GM21717 (cell line): Measurements from ENCODE around the gene SETD9.
A peak's percentile ranks its signal among the peaks of the same experiment; 100 is the strongest.

Experiments
- ATAC-seq: cut with Tn5 transposase; IDR thresholded peaks from one replicate; pipeline ENCODE4 v1.9.1; 2021; ENCODE audit warnings: mild to moderate bottlenecking, moderate library complexity; ENCODE audit not compliant: unreplicated experiment

The SETD9 gene

DNA sequence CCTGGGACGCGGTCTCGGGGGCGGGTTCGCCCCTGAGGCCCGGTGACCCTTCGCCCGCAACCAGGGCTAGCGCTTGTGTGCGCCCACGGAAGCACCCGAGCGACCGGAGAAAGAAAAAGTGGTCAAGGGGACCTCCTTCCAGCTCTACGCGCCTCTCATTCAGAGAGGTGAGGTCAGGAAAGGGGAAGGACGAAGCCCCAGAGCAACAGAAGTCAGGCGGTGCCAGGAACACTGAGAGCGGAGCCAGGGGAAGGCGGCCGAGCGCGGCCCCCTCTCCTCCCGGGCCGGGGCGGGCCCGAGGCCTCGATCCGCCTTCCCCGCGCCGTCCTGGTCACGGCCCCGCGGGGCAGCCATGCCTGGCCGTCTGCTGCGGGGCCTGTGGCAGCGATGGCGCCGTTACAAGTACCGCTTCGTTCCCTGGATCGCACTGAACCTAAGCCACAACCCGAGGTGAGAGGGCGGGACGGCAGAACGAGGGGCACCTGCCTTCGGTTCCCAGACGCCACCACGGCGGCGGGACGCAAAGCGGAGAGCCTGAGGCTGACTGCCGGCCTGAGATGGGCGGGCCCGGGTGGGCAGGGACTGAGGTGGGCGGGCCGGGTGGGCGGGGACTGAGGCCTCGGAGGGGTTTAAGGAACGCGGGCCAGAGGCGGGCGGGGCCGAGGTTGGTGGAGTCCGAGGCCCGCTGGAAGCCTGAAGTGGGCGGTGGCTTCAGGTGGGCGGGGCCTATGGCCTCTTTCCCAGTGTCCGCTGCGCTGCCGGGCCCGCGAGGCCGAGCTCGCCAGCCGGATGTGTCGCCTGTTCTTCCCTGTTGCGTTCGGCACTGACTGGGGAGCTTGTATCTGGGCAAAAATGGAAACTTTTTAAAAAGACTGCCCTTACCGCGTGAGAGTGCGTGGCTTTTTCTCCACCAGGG lies at the start of gene SETD9:
TSS of gene SETD9 (plus strand) at position 303 of the 916 bp plus-strand sequence. CDS start at position 353, 50 bp downstream.
- ATAC-seq, result peak; percentile 91

DNA sequence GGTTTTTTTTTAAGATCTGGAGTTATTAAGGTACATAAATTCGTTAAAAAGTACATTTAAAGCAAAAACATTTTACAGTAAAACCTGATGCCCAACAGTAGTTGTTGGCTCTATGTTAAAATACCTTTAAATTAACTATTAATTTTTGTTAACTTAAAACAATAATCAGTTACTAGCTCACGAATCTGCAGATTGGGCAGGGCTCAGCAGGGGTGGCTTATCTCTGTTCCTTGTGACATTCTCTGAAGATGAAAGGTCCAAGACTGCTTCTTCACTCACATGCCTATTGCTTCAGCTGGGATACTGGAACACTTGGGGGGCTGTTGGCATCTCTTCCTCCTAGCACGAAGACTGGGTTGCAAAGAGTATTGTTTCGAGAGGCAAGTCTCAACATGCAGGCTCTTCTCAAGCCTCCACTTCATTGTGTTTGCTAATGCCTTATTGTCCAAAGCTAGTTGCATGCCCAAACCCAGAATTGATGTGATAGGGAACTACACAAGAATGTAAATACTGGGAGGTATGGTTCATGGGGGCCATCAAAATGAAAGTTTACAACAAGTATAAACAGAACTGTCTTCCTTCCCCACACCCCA lies 47.4 kb upstream of the SETD9 start:
- no peak for ATAC-seq

DNA sequence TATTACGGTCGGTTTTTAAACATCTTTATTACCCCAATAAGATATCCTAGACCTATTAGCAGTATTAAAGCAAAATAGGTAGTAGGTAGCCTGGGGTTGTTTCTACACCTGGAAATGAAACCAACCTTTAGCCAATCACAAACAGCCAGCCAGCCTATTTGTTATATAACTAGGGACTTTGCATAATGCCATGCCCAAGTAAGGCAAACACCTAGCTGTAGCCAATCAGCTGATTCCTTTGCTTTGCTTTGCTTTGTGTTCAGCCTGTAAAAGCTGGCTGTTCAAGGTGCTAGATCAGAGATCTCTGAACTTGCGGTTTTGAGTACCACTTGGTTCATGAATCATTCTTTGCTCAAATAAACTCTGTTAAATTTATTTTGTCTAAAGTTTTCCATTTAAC lies 46.5 kb upstream of the SETD9 start:
- ATAC-seq, result no peak

DNA sequence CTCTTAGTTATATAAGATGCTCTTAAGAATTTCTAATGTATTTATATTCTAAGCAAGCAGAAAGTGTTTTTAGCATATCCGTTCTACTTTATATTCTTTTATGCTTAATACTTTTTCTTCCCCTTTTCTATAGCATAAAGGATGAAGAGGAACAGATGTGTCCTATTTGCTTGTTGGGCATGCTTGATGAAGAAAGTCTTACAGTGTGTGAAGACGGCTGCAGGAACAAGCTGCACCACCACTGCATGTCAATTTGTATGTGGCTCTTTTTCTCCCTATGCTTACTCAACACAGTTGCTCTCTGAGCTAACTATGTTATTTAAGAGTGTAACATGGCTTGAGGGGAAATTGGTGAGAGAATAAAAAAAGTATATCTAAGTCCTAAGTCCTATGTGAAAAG lies 37.6 kb upstream of the SETD9 start:
- ATAC-seq, result no peak

GRCh38 chr5:56873056-56873455 lies 36.3 kb upstream of the SETD9 start:
- ATAC-seq, result no peak

DNA sequence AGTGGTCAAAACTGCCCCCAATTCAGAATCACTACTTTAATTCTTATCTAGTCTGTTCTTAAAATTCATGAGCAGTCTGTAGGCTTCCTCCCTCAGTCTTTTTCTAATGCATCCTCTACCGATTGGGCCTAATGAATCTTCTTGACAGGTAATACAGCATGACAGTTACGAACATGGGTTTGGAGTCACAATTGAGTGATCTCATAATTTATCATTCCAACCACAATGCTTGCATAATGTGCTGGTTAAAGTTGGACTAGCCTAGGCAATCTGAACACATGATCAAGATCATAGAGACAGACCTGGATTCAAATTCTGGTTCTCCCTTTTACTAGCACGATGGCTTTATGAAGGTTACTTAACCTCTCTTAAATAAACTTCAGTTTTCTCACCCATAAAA lies 33.1 kb upstream of the SETD9 start:
- no peak for ATAC-seq

DNA sequence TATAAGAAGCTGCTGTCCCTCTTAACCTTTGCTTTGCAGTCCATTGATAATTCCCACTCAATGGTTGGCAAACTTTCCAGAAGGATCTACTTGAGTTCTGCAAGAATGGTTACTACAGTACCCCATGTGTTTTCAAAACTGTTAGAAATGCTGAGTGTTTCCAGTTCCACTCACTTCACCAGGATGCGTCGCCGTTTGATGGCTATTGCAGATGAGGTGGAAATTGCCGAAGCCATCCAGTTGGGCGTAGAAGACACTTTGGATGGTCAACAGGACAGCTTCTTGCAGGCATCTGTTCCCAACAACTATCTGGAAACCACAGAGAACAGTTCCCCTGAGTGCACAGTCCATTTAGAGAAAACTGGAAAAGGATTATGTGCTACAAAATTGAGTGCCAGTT lies 27.8 kb upstream of the SETD9 start:
- no peak for ATAC-seq

- no peak for ATAC-seq
These were observed 16.0 kb upstream of the SETD9 start for GRCh38 chr5:56893251-56893951.

DNA sequence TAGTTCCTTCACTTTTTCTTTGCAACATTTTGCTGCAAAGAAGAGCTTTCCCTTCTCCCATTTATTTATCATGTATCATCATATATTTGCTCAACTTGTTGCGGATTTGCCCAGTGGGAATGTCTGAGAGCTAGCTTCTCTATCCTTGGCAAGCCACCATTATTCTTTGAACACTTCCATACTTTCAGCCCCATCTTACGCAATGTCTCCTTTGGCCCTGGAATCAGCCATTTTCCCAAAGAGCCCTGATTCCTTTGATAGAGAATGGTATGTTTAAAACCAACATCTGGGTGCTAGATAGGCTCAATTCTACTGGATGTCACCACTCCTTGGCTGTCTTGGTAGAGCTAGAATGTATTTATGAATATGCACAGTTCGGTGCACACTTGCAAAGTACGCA lies 12.6 kb upstream of the SETD9 start:
- ATAC-seq, result no peak

- ATAC-seq, result no peak
These were observed 11.2 kb upstream of the SETD9 start for GRCh38 chr5:56898213-56898612.

- ATAC-seq, result no peak
These were observed 9.0 kb upstream of the SETD9 start for GRCh38 chr5:56900395-56900794.

GRCh38 chr5:56900858-56901578 lies 8.4 kb upstream of the SETD9 start:
- ATAC-seq, result no peak

- ATAC-seq, result peak; percentile 37
These were observed 478 bp upstream of the SETD9 start for GRCh38 chr5:56908942-56909293.

GRCh38 chr5:56910210-56910965 lies 992 bp downstream of the SETD9 start:
- ATAC-seq, result peak; percentile 30

- ATAC-seq, result no peak
These were observed 4.4 kb downstream of the SETD9 start for GRCh38 chr5:56913766-56914165.

DNA sequence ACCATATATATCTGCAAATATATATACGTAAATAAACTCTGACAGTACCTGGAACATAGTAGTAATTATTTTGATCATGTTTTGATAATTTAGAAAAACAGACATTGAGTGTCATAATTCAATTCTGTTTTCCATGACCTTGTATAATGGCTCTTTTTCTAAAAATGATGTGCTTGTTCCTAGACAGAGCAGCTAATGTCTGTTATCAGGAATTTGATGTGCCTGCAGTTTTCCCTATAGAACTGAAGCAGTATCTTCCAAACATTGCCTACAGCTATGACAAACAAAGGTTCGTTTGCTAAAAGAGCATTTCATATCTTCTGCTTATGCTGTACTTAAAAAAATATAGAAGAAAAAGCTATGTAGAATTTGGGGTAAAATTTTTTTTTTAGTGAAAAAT lies 5.3 kb downstream of the SETD9 start:
- ATAC-seq, result no peak

DNA sequence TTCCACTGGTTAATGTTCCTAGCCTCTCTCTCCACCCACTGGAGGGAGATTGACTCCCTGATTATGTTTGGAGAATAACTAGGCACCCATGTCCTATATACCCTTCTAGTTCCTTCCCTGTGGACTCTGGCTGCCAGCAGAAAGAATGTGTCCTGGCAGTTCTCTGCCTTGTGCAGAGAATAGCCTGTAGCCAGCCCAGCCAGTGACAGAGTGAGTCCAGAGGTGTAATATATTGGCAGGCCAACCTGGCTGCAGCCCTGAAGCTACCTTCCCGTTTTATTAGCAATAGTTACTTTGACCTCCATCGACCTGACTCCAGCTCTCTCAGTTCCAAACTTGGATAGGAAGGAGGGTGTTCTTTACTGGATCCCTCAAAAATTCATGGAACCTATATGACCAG lies 8.1 kb downstream of the SETD9 start:
- ATAC-seq, result no peak

DNA sequence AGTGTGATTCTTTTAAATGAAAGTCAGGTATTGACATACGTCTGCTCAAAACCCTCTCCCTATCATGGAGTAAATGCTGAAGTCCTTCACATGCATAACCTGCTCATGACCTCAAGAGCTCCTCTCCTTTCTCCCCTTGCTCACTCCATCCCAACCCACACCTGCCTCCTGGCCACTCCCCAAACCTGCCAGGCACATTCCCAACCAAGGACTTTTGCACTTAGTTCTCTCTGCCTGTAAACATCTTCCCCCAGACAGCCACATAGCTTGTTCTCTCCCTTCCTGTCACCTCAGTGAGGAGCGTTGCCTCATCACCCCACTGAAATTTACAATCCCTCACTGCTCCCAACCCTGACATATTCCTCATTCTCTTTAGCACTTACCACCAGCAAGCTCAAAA lies 8.7 kb downstream of the SETD9 start:
- ATAC-seq, result no peak

GRCh38 chr5:56919942-56920662 lies 10.7 kb downstream of the SETD9 start:
- ATAC-seq, result no peak

DNA sequence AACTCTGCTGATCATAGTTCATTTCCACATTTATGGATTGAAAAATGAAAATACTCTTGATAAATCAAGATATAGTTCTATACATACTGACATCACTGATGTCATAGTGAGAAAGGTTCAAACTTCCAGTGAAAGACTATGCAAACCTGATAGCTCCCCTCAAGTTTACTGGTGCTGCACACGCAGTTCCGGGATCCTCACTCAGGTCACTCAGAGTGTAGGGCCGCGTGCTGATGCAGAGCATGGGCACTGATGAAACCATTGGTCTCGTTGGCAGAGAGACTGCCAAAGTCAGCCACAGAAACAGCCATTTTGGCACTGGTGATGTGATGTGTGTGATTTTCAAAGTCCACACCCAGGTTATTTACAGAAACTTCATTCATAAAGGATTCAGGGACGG lies 13.5 kb downstream of the SETD9 start:
- ATAC-seq, result no peak
